Lung (tissue), 12 donors: Measurements from ENCODE around the gene MRPS10. TPM values are rescaled to one million over a fixed set of nuclear protein-coding genes. Genes with fewer than 3 reads are reported as not detected.

ENCODE experiments used
- ATAC-seq: fragments of 200-7000 bp; cut with Tn5 transposase; one replicate; pipeline ENCODE4 v1.9.1; 2020; ENCODE audit warnings: moderate number of reproducible peaks; ENCODE audit not compliant: insufficient read depth, low FRiP score
- DNase-seq, 3 donors: peaks; one replicate each; pipeline ENCODE4 v3.0.0-alpha.2; 2013 to 2017
- H3K27ac ChIP-seq, 2 donors: one replicate each; pipeline ENCODE4 v1.5.1; 2013; ENCODE audit warnings: mild to moderate bottlenecking in 2 of 2, moderate library complexity in 2 of 2, control low read depth in 1 of 2, inconsistent platforms in 1 of 2, low read depth in 1 of 2, low read length in 1 of 2
- H3K27me3 ChIP-seq, 3 donors: one replicate each; pipeline ENCODE4 v1.5.1; 2013; ENCODE audit warnings: low read length in 2 of 3; ENCODE audit not compliant: control insufficient read depth in 3 of 3, insufficient read depth in 3 of 3
- H3K36me3 ChIP-seq, 4 donors: one replicate each; pipeline ENCODE4 v1.5.1; 2013; ENCODE audit warnings: low read length in 4 of 4, mild to moderate bottlenecking in 1 of 4, moderate library complexity in 1 of 4; ENCODE audit not compliant: control insufficient read depth in 4 of 4, insufficient read depth in 4 of 4
- H3K4me1 ChIP-seq, 5 donors: one replicate each; pipeline ENCODE4 v1.5.1; 2013; ENCODE audit warnings: low read length in 5 of 5, mild to moderate bottlenecking in 2 of 5, moderate library complexity in 1 of 5; ENCODE audit not compliant: control insufficient read depth in 5 of 5, insufficient read depth in 5 of 5
- H3K4me3 ChIP-seq: one replicate; pipeline ENCODE4 v1.5.1; 2013; ENCODE audit warnings: mild to moderate bottlenecking, control low read depth, moderate library complexity
- H3K9ac ChIP-seq, 2 donors: one replicate each; pipeline ENCODE4 v1.5.1; 2013; ENCODE audit warnings: low read length in 2 of 2, control low read depth in 1 of 2; ENCODE audit not compliant: insufficient read depth in 1 of 2
- H3K9me3 ChIP-seq, 4 donors: one replicate each; pipeline ENCODE4 v1.5.1; 2013; ENCODE audit warnings: low read length in 3 of 4, mild to moderate bottlenecking in 1 of 4, moderate library complexity in 1 of 4; ENCODE audit not compliant: control insufficient read depth in 4 of 4, insufficient read depth in 3 of 4
- WGBS, 2 donors: extraction: QIAGEN DNeasy Blood & Tissue Kit; methylation state at CpG; one replicate each; pipeline ENCODE4 v1.1.7; 2013; 5-methylcytosine and 5-hydroxymethylcytosine counted together
- polyA plus RNA-seq, 2 donors: library from polyadenylated mRNA; stranded (reverse); fragments of 200-250 nt; gene quantifications; one replicate each; pipeline ENCODE4 v1.2.1, GENCODE V29; 2013
- total RNA-seq, 2 donors: library from RNA; depleted of rRNA in 1 of 2; stranded (reverse); fragments of >200 nt in 1 of 2; gene quantifications; one replicate each; pipeline ENCODE4 v1.2.1, GENCODE V29; 2014 to 2021
- TF ChIP-seq, protein P1 (sequence below): IDR thresholded peaks from 2 replicates; pipeline ENCODE4 v1.5.1; 2012; ENCODE audit warnings: mild to moderate bottlenecking; ENCODE audit errors: control extremely low read depth, extremely low read depth
- donor health status: control.
- donor health status: control.
- donor health status: Bipolar disorder and iron deficiency.
- donor health status: healthy.
- donor health status: DM: yes; HTN: yes; CAD: no.

The MRPS10 gene
- total and polyA plus RNA-seq, 4 donors = 19.7 to 26.5 (median 22.5) TPM

- H3K4me1 ChIP-seq = peaks cover 0 to 26% (median 10%) of the 10 kb centered on the region in 5 donors
- no peaks in the 10 kb centered on the region for H3K9me3 ChIP-seq
- H3K27me3 ChIP-seq = no peaks in the 10 kb centered on the region
- H3K36me3 ChIP-seq = peaks cover 0 to 17% (median 5%) of the 10 kb centered on the region in 4 donors
- DNase-seq = no peak
- WGBS, 2 donors = 81 to 87% methylated on average over 12 of the region's 12 CpGs
- no peak overlapping the region for H3K27ac ChIP-seq
- H3K4me3 ChIP-seq = no peak overlapping the region
- H3K9ac ChIP-seq = no peak overlapping the region
- ATAC-seq = no peak
- TF ChIP-seq, protein P1, sequence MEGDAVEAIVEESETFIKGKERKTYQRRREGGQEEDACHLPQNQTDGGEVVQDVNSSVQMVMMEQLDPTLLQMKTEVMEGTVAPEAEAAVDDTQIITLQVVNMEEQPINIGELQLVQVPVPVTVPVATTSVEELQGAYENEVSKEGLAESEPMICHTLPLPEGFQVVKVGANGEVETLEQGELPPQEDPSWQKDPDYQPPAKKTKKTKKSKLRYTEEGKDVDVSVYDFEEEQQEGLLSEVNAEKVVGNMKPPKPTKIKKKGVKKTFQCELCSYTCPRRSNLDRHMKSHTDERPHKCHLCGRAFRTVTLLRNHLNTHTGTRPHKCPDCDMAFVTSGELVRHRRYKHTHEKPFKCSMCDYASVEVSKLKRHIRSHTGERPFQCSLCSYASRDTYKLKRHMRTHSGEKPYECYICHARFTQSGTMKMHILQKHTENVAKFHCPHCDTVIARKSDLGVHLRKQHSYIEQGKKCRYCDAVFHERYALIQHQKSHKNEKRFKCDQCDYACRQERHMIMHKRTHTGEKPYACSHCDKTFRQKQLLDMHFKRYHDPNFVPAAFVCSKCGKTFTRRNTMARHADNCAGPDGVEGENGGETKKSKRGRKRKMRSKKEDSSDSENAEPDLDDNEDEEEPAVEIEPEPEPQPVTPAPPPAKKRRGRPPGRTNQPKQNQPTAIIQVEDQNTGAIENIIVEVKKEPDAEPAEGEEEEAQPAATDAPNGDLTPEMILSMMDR = no peak
Measured at GRCh38 chr6:42224222-42225028, 6.8 kb upstream of the MRPS10 start.

DNA sequence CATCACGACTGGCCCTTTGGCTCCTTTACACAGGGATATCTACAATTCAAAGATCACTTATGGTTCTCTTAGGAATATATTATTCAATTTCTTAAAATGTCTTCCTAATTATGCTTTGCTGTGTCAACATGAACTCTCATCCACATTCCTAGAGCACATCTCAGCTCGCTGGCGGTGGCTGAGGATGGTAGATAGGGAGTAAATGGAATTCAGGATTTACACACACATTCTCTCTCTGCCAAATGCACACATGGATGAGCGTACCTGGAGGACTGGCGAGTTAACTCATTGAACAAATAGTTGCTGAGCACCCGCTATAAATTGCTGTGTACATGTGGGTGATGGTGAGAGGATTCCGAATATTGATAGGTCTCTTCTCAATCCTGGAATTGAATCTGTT is 4.8 kb upstream of the MRPS10 start:
- DNase-seq = no peak
- Histone ChIP-seq H3K36me3 (peaks cover 0 to 2% (median under 1%) of the 10 kb centered on the region in 4 donors), H3K9ac (no peak overlapping the region), H3K4me1 (peaks cover 0 to 22% (median 10%) of the 10 kb centered on the region in 5 donors), H3K4me3 (no peak overlapping the region), H3K27me3 (no peaks in the 10 kb centered on the region), H3K9me3 (no peaks in the 10 kb centered on the region), H3K27ac (no peak overlapping the region)
- 85 to 89% methylated on average over 7 of the region's 7 CpGs for WGBS, 2 donors
- ATAC-seq = no peak
- TF ChIP-seq, protein P1 = no peak

DNA sequence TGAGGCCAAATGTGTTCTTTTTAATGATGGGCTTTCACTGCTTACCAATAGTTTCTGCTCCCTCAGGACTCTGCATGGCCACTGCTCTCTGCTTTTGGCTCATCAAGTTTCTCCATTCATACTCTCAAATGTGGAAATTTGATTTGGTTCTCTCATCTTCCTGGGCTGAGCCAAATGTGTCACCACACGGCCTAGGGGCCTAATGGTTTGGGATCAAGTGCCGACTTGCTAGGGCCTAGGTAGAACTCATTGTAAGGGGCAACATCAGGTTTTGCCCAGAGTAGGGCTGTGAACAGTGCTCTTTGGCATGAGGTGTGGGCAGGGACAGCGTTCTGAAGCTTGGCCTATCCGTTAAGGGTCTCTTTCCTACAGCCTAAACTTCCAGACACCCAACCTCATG is 3.9 kb upstream of the MRPS10 start:
- Histone ChIP-seq H3K4me3 (no peak overlapping the region), H3K4me1 (peaks cover 0 to 18% (median under 1%) of the 10 kb centered on the region in 5 donors), H3K27ac (no peak overlapping the region), H3K36me3 (no peaks in the 10 kb centered on the region), H3K27me3 (no peaks in the 10 kb centered on the region), H3K9me3 (no peaks in the 10 kb centered on the region), H3K9ac (no peak overlapping the region)
- no peak for DNase-seq
- 84 to 91% methylated on average over 4 of the region's 4 CpGs for WGBS, 2 donors
- TF ChIP-seq, protein P1 = no peak
- ATAC-seq = no peak
